Measurements from ENCODE around the gene GREB1.

The GREB1 gene

GRCh38 chr2:11498543-11499034 lies 35.3 kb upstream of the GREB1 start:
- H3K36me3 ChIP-seq = no peaks in the 10 kb centered on the region
- H3K27ac ChIP-seq = no peak overlapping the region
- no peaks in the 10 kb centered on the region for H3K9me3 ChIP-seq
- no peaks in the 10 kb centered on the region for H3K4me1 ChIP-seq (ENCODE audit: control insufficient read depth in 1 of 2, insufficient read depth in 1 of 2, low read depth in 1 of 2, low read length in 1 of 2)
- peaks cover 50% of the 10 kb centered on the region for H3K27me3 ChIP-seq
- no peak for TF ChIP-seq CTCF (IDR thresholded peaks at IDR 0.05)
- H3K4me3 ChIP-seq (ENCODE audit: low read depth in 1 of 2, low read length in 1 of 2) = no peak overlapping the region

GRCh38 chr2:11499081-11499743 lies 34.6 kb upstream of the GREB1 start:
- Histone ChIP-seq H3K27ac (no peak overlapping the region), H3K27me3 (peaks cover 45% of the 10 kb centered on the region), H3K4me3 (ENCODE audit: low read depth in 1 of 2, low read length in 1 of 2) (no peak overlapping the region), H3K4me1 (ENCODE audit: control insufficient read depth in 1 of 2, insufficient read depth in 1 of 2, low read depth in 1 of 2, low read length in 1 of 2) (no peaks in the 10 kb centered on the region), H3K36me3 (no peaks in the 10 kb centered on the region), H3K9me3 (no peaks in the 10 kb centered on the region)
- TF ChIP-seq CTCF (IDR thresholded peaks at IDR 0.05) = no peak

- Histone ChIP-seq H3K9me3 (no peaks in the 10 kb centered on the region), H3K4me3 (ENCODE audit: low read depth in 1 of 2, low read length in 1 of 2) (no peak overlapping the region), H3K36me3 (no peaks in the 10 kb centered on the region), H3K4me1 (ENCODE audit: control insufficient read depth in 1 of 2, insufficient read depth in 1 of 2, low read depth in 1 of 2, low read length in 1 of 2) (no peaks in the 10 kb centered on the region), H3K27me3 (peaks cover 30% of the 10 kb centered on the region), H3K27ac (no peak overlapping the region)
- TF ChIP-seq CTCF (IDR thresholded peaks at IDR 0.05) = no peak
These were observed 33.0 kb upstream of the GREB1 start for GRCh38 chr2:11500702-11501303.

GRCh38 chr2:11502740-11503292 lies 31.0 kb upstream of the GREB1 start:
- Histone ChIP-seq H3K4me1 (ENCODE audit: control insufficient read depth in 1 of 2, insufficient read depth in 1 of 2, low read depth in 1 of 2, low read length in 1 of 2) (no peaks in the 10 kb centered on the region), H3K27ac (no peak overlapping the region), H3K9me3 (no peaks in the 10 kb centered on the region), H3K27me3 (peaks cover 27% of the 10 kb centered on the region), H3K4me3 (ENCODE audit: low read depth in 1 of 2, low read length in 1 of 2) (no peak overlapping the region), H3K36me3 (no peaks in the 10 kb centered on the region)
- no peak for TF ChIP-seq CTCF (IDR thresholded peaks at IDR 0.05)

GRCh38 chr2:11503354-11503927 lies 30.4 kb upstream of the GREB1 start:
- H3K4me1 ChIP-seq (ENCODE audit: control insufficient read depth in 1 of 2, insufficient read depth in 1 of 2, low read depth in 1 of 2, low read length in 1 of 2) = no peaks in the 10 kb centered on the region
- no peaks in the 10 kb centered on the region for H3K9me3 ChIP-seq
- no peak for TF ChIP-seq CTCF (IDR thresholded peaks at IDR 0.05)

More at GRCh38 chr2:11503354-11503927, 30.4 kb upstream of the GREB1 start:
- no peak overlapping the region for H3K27ac ChIP-seq
- peaks cover 23% of the 10 kb centered on the region for H3K27me3 ChIP-seq
- no peak overlapping the region for H3K4me3 ChIP-seq (ENCODE audit: low read depth in 1 of 2, low read length in 1 of 2)
- no peaks in the 10 kb centered on the region for H3K36me3 ChIP-seq
